Airway epithelial cell (primary cell): Measurements from ENCODE around the gene MARS1. TPM values are rescaled to one million over a fixed set of nuclear protein-coding genes. Genes with fewer than 3 reads are reported as not detected.

Experiments used
- total RNA-seq: library from RNA; depleted of rRNA; stranded (reverse); fragments of >200 nt; gene quantifications from 2 replicates; pipeline ENCODE4 v1.2.3, GENCODE V29; 2015

The MARS1 gene
- total RNA-seq, result 82.6 and 95.9 TPM in 2 replicates

GRCh38 chr12:57487597-57488401 is at the start of gene MARS1:
MARS1 (plus strand) TSS chr12:57488068; CDS start chr12:57488091, 23 bp downstream.

GRCh38 chr12:57454566-57455373 is 33.1 kb upstream of the MARS1 start, which contains the start of gene INHBE:
INHBE (plus strand) TSS chr12:57455307; CDS start chr12:57455537, 230 bp downstream.

DNA sequence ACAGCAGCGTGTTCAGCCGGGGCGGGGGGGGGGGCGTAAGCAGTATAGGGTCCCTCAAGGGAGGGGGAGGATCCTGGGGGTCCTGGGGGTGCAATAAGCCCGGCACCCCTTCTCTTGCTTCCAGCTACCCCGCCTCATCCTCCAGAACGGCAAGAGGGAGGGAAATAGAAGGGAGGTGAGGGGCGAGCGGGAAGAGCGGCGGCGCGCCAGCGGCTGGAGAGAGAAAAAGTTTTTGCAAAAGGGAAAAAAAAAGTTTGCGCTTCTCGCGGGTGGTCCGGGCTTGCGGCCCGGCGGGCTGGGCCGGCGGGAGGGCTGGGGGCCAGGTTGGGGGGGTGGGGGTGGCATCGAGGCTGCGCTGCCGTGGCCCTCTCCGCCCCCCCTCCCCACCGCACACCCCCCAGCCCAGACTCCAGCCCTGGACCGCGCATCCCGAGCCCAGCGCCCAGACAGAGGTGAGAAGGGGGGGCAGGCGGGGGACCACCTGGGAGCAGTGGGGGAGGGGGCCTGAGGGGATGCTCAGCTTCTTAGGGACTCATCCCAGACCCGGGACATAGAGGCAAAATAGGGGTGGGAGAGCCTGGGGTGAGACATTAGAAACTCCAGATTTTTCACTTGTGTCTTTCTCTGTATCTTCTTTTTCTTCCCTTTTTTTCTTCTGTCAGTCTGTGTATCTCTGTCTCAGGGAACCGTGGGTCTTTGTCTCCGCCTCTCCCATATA is 28.0 kb upstream of the MARS1 start, which contains the start of gene GLI1:
TSS of gene GLI1 (plus strand) at position 36 of the 718 bp plus-strand sequence. CDS start 3,907 bp downstream, outside the sequence.

DNA sequence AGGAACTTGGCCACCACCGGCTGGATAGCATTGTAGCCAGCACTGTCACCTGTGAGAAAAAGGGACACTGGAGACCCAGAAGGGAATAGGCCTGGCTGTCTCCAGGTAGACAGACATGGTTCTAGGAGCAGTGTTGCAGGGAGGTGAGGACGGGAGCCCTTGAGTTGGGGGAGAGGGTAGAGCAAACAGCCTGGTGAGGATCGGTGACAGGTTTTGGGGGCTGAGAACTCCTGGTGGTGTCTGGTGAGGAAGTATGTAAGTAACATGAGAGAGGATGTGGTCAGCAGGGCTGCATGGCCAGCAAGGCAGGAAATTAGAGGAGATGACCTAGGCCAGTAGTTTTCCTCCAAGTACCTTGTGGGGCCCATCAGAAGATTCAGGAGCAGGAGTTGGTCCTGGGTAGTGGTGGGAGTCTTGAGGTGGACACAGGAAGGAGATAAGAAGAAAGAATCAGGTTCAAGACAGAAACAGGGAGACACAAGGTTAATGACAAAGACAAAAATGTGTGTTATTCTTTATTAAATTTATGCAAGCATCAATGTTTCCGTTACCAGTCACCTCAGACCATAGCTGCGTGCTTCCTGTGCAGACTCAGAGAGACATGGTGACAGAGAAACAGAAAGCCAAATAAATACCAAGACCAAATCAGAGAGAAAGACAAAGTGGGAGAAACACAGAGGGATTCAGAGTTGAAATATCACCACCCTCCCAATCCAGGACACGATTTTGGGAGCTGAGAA is 8.3 kb upstream of the MARS1 start, which contains the start of gene ARHGAP9:
TSS of gene ARHGAP9 (minus strand) at position 491 of the 740 bp plus-strand sequence. CDS start at position 31, 460 bp downstream.

GRCh38 chr12:57520053-57520818 is 32.4 kb downstream of the MARS1 start, which contains the start of gene DDIT3:
DDIT3 (minus strand) TSS chr12:57520514; CDS start chr12:57517406, 3,108 bp downstream.

GRCh38 chr12:57522011-57522886 is 34.4 kb downstream of the MARS1 start, which contains the start of gene MBD6:
MBD6 (plus strand) TSS chr12:57522824; CDS start chr12:57524304, 1,480 bp downstream.

DNA sequence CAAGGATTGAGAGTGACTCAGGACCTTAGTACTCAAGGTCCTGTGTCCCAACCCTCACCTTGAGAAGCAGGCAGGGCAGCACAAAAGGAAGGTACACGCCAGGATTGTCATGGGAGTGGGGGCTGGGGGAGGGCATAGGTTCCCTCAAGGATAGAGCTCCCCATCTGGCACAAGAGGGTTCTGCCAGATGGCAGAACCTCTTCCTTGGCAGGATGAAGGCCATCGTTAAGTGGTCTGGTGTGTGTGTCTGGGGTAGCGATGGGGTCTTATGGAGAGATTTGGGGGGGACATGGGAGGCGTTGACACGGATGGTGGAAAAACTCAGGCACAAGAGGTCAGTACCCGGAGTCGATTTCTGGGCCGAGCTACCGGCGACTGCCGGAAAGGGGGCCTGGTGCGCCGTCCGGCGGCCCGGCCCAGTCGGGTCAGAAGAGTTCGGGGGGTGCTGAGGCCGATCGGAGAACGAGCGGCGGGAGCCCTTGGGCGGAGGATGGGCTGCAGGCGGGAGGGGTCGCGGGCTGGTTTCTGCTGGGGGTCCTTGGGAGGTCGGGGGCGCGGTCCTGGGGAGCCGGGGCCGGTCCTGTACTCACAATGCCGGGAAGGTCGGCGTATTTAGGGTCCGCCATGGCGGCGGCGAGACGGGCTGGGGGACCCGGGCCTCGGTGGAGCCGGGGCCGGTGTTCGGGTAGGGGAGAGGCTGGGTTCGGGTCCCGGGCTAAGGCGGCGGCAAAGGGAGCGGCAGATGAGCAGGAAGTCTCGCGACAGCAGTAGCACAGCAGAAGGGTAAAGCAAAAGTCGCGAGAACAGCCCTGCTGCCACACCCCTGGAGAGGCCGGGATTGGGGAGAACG is 58.8 kb downstream of the MARS1 start, which contains the start of gene DCTN2:
TSS of gene DCTN2 (minus strand) at position 755 of the 850 bp plus-strand sequence. CDS start at position 626, 129 bp downstream.

GRCh38 chr12:57549909-57550640 is 62.2 kb downstream of the MARS1 start, which contains the start of gene KIF5A:
KIF5A (plus strand) TSS chr12:57550044; CDS start chr12:57550272, 228 bp downstream.

Other genes starting within 250 kb of the MARS1 start
- 0.35 and 1.1 TPM in 2 replicates for gene STAC3, start 236.9 kb upstream of the MARS1 start, total RNA-seq
- 12.1 and 19.6 TPM in 2 replicates for gene R3HDM2, start 57.0 kb upstream of the MARS1 start, total RNA-seq
- 0.74 TPM in 1 of 2 replicates, not detected in the other for gene INHBC, start 53.3 kb upstream of the MARS1 start, total RNA-seq
- gene INHBE, start 32.8 kb upstream of the MARS1 start, total RNA-seq, result 0.21 TPM in 1 of 2 replicates, not detected in the other
- gene GLI1, start 28.3 kb upstream of the MARS1 start, total RNA-seq, result 0.05 and 0.21 TPM in 2 replicates
- not detected in 2 replicates for gene ARHGAP9, start 8.2 kb upstream of the MARS1 start, total RNA-seq
- gene DDIT3, start 32.4 kb downstream of the MARS1 start, total RNA-seq, result 8.3 and 13.8 TPM in 2 replicates
- gene MBD6, start 34.8 kb downstream of the MARS1 start, total RNA-seq, result 3.6 and 8.0 TPM in 2 replicates
- gene DCTN2, start 59.1 kb downstream of the MARS1 start, total RNA-seq, result 144 and 154 TPM in 2 replicates
- 0.14 and 0.21 TPM in 2 replicates for gene KIF5A, start 62.0 kb downstream of the MARS1 start, total RNA-seq
- 31.2 and 41.4 TPM in 2 replicates for gene PIP4K2C, start 103.1 kb downstream of the MARS1 start, total RNA-seq
- 3.5 and 3.6 TPM in 2 replicates for gene DTX3, start 116.8 kb downstream of the MARS1 start, total RNA-seq
- gene ARHGEF25, start 123.4 kb downstream of the MARS1 start, total RNA-seq, result 0.19 and 0.99 TPM in 2 replicates
- 0.71 and 1.1 TPM in 2 replicates for gene B4GALNT1, start 145.1 kb downstream of the MARS1 start, total RNA-seq
- gene OS9, start 206.1 kb downstream of the MARS1 start, total RNA-seq, result 90.9 and 98.2 TPM in 2 replicates